Mucosa of stomach (tissue), 1 donor: ENCODE results near the gene SOX6.
"Not testable (repeated sequence)": the region's sequence is repeated elsewhere in the genome, so short reads cannot be mapped to it uniquely, and the experiment has no call there.

Experiments used
- H3K27me3 ChIP-seq: one replicate; pipeline ENCODE4 v1.7.0; 2013; ENCODE audit warnings: mild to moderate bottlenecking, low read length; ENCODE audit not compliant: control insufficient read depth, insufficient read depth
- H3K36me3 ChIP-seq: one replicate; pipeline ENCODE4 v1.7.0; 2013; ENCODE audit warnings: low read length; ENCODE audit not compliant: control insufficient read depth, insufficient read depth
- H3K4me1 ChIP-seq: one replicate; pipeline ENCODE4 v1.7.0; 2013; ENCODE audit warnings: mild to moderate bottlenecking, low read length; ENCODE audit not compliant: control insufficient read depth, insufficient read depth
- H3K4me3 ChIP-seq: one replicate; pipeline ENCODE4 v1.7.0; 2013; ENCODE audit warnings: low read length
- H3K9ac ChIP-seq: one replicate; pipeline ENCODE4 v1.7.0; 2013; ENCODE audit warnings: mild to moderate bottlenecking, low read length, moderate library complexity
- H3K9me3 ChIP-seq: one replicate; pipeline ENCODE4 v1.7.0; 2013; ENCODE audit warnings: mild to moderate bottlenecking, low read length, moderate library complexity; ENCODE audit not compliant: control insufficient read depth
- donor health status: Pancreatic carcinoma.

Gene SOX6

DNA sequence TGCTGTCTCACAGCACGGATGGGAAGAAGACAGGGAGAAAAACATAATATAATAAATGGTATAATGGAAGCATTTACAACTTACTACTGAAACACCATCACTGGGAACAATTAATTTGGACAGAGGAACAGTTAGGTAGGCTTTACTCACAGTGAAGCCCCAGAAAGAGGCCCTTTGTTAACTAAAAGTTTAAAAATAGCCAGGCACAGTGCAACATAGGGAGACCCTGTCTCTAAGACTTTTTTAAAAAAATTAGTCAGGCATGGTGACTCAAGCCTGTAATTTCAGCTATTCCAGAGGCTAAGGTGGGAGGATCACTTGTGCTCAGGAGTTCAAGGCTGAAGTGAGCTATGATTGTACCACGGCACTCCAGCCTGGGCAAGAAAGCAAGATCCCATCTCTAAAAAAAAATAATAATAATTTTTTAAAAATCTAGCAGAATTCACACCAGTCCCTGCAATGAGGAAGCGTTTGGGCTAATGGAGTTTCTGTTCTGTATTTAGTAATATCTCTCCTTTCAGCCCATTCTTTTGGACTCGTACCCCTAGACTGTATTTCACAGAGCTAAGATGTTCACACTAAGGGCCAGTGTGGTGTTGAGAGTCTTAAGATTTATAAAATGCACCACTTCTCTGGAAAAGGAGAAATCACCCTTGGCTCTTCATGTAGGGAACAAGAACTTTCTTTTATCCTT is 275.5 kb downstream of the SOX6 start:
- Histone ChIP-seq H3K36me3 (no peaks in the 10 kb centered on the region), H3K4me3 (no peak overlapping the region), H3K27me3 (no peaks in the 10 kb centered on the region), H3K9ac (no peak overlapping the region), H3K9me3 (no peaks in the 10 kb centered on the region), H3K4me1 (peaks cover 18% of the 10 kb centered on the region)

DNA sequence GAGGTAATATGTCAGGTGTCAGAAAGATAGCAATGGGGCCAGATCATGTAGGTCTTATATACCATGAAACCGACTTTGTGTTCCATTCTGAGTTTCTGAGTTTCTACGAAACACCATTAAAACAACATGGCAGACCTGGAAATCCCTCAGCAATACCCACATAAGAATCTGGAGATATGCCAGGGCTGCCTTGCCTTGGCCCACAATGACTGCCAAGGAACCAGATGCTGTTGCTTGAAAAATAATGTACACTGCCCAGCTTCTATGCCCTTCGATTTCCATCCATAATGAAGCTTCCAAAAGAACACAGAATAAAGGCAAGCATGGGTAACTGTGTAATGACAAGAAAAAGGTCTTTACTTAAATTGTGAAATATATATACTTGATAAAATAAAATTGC is 277.4 kb downstream of the SOX6 start:
- H3K4me1 ChIP-seq = peaks cover 18% of the 10 kb centered on the region
- no peaks in the 10 kb centered on the region for H3K9me3 ChIP-seq
- no peaks in the 10 kb centered on the region for H3K27me3 ChIP-seq
- no peak overlapping the region for H3K9ac ChIP-seq
- H3K4me3 ChIP-seq = no peak overlapping the region
- no peaks in the 10 kb centered on the region for H3K36me3 ChIP-seq

DNA sequence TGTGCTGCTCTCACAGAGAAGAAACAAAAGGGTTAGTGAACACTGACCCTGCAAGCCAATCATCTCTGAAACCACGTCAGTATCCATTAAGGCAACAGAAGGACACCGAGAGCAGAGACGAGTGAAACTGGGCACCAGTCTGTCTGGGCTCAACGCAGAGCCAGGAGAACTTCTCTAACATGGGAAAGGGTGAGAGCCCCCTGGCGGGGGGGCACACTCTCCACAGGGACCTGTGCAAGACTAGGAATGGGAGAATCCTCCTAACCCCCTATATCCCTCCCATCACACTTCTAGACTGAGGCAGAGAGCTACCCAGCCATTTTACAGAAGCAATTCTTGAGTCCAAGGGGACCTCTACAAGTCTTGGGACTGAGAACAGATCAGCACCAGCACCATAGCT is 285.8 kb downstream of the SOX6 start:
- no peak overlapping the region for H3K4me3 ChIP-seq
- no peaks in the 10 kb centered on the region for H3K9me3 ChIP-seq
- H3K9ac ChIP-seq = no peak overlapping the region
- no peaks in the 10 kb centered on the region for H3K4me1 ChIP-seq
- H3K36me3 ChIP-seq = no peaks in the 10 kb centered on the region
- H3K27me3 ChIP-seq = no peaks in the 10 kb centered on the region

DNA sequence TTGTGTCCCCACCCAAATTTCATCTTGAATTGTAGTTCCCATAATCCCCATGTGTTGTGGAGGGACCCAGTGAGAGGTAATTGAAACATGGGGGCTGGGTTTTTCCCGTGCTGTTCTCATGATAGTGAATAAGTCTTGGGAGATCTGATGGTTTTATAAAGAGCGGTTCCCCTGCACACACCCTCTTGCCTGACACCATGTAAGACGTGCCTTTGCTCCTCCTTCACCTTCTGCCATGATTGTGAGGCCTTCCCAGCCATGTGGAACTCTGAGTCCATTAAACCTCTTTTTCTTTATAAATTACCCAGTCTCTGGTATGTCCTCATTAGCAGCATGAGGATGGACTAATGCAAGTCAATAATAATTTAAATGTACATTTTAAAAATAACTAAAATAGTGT is 289.1 kb downstream of the SOX6 start:
- not testable (repeated sequence) for H3K27me3 ChIP-seq, H3K9ac ChIP-seq, H3K36me3 ChIP-seq, H3K9me3 ChIP-seq, H3K4me3 ChIP-seq, H3K4me1 ChIP-seq

DNA sequence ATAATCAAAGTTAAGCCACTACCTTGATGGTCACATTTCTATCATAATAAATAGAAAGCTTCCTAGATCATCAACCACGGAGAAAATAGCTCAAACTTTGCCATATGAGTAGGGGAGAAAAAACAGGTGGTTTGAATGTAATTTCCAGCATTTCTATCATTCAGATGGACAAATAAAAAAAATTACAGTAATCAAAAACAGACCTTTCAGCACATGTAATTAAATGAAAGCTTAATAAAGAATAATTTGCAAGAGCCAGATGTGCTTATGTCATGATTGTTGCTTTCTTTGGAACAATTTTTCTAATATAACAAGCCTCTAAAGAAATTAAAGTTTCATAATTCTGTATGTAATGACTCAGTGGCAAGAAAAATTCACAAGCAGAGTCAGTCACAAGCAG is 297.0 kb downstream of the SOX6 start:
- Histone ChIP-seq H3K4me1 (no peaks in the 10 kb centered on the region), H3K4me3 (no peak overlapping the region), H3K27me3 (no peaks in the 10 kb centered on the region), H3K36me3 (no peaks in the 10 kb centered on the region), H3K9me3 (no peaks in the 10 kb centered on the region), H3K9ac (no peak overlapping the region)

DNA sequence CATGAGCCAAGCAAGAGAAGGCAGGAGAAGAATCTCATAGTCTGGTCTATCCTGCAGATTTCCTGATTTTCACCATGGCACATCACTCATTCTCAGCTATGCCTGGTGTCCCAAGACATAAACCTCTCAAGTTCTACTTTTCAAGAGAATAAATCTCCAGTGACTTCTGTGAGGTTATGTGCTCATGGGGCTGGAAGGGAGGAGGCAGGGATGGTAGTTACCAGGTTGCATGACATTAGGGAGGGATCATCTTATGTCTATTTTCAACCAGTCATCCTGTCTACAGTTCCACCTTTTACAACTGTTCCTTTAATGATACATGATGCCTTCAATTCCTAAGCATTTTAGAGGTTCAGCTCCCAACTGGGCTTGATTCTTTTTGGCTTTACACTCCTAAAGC is 297.7 kb downstream of the SOX6 start:
- H3K9ac ChIP-seq = no peak overlapping the region
- no peaks in the 10 kb centered on the region for H3K27me3 ChIP-seq
- no peaks in the 10 kb centered on the region for H3K9me3 ChIP-seq
- no peak overlapping the region for H3K4me3 ChIP-seq
- H3K4me1 ChIP-seq = no peaks in the 10 kb centered on the region
- H3K36me3 ChIP-seq = no peaks in the 10 kb centered on the region

DNA sequence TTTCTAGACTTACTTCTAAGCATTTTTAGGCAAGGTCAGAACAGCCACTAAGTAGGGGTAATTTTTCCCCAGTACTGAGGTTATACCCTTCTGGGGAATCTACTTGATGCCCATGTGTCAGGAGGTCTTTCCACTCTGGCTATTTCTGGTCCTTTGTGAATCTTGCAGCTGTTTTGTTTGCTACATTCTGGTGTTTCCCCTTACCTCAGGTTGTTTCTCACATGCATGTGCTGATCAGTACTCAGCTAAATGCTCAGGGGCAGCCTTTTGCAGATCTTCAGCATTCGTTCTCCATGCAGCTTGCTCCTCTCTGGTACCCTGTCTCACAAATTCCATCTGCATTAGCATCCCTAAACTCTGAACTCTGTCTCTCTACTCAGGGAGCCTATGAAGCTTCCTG is 303.6 kb downstream of the SOX6 start:
- Histone ChIP-seq H3K4me3 (no peak overlapping the region), H3K9ac (no peak overlapping the region), H3K4me1 (no peaks in the 10 kb centered on the region), H3K9me3 (no peaks in the 10 kb centered on the region), H3K36me3 (no peaks in the 10 kb centered on the region), H3K27me3 (no peaks in the 10 kb centered on the region)

DNA sequence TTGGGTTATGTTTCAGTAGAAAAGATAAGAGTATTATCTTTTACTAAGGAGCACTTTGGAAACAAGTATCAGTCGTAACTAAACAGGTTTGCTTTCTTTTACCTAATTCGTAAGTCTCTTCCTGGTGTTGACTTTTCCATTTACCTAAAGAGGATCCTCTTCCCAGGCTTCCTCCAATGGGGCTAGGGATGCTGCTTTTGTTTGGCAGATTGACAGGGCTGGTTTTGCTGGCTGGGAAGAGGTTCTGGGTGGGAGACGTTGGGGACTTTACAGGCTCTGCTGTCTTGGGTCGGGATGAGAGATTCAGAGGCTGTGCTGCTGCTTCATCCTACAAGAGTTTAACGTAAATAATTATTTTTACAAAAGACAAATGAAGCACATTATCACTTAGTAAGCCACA is 306.7 kb downstream of the SOX6 start:
- no peaks in the 10 kb centered on the region for H3K9me3 ChIP-seq
- H3K4me3 ChIP-seq = no peak overlapping the region
- H3K36me3 ChIP-seq = no peaks in the 10 kb centered on the region
- H3K9ac ChIP-seq = no peak overlapping the region
- H3K4me1 ChIP-seq = no peaks in the 10 kb centered on the region
- no peaks in the 10 kb centered on the region for H3K27me3 ChIP-seq

DNA sequence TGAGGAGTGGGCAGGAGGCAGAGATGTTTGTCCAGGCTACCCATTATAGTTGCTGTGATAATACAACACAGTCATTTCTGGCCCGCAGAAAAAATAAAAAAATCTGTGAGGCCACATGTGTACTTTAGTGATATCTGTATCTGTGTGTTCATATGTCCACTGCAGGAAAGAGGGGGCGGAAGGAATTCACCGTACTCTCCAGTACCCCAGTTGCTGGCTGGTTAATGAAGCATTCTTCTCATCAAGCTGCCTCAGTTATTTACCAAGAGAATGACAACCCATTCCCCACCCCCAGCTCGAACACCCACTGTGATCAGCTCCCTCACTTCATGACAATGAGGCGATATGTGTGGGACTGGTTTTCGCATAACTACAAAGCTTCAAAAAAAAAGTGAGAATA is 309.3 kb downstream of the SOX6 start:
- Histone ChIP-seq H3K9me3 (no peaks in the 10 kb centered on the region), H3K27me3 (no peaks in the 10 kb centered on the region), H3K4me1 (no peaks in the 10 kb centered on the region), H3K4me3 (no peak overlapping the region), H3K9ac (no peak overlapping the region), H3K36me3 (no peaks in the 10 kb centered on the region)

DNA sequence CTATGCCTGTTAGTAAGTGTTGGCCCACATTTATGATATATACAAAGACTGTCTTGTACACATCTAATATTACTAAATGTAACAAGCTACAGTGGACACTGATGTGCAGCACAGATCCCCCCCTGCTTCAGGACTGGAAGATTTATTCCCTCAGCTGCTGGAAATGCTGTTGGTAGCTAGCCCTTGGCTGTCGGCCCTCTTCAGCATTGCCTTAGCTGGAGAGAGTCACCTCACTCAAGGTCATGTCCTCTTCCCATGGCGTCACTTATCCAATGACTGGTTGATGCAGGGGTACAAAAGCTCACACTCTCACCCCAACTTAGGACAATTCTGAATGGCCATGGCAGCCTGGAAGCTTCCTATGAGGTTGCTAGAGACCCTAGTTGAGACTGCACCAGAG is 312.7 kb downstream of the SOX6 start:
- no peak overlapping the region for H3K9ac ChIP-seq
- no peak overlapping the region for H3K4me3 ChIP-seq
- H3K36me3 ChIP-seq = no peaks in the 10 kb centered on the region
- H3K4me1 ChIP-seq = no peaks in the 10 kb centered on the region
- no peaks in the 10 kb centered on the region for H3K27me3 ChIP-seq
- no peaks in the 10 kb centered on the region for H3K9me3 ChIP-seq

DNA sequence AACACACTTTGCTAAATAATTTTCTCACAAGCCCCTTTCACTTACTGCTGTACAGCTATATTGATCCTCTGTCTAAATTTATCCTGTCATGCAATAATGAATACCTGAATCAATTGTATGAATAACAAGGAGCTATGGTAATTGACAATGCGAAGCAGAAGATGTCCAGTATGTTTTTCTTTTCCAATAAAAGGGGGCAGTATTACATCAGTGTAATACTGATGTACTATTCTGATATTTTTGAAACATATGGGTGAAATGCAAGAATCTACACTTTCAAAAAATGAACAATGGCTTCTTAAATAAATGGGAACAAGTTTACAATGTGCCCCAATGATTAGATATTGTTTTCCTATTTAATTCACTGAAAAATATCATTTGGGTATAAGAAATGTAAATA is 315.1 kb downstream of the SOX6 start:
- no peaks in the 10 kb centered on the region for H3K36me3 ChIP-seq
- H3K4me3 ChIP-seq = no peak overlapping the region
- no peak overlapping the region for H3K9ac ChIP-seq
- no peaks in the 10 kb centered on the region for H3K4me1 ChIP-seq
- no peaks in the 10 kb centered on the region for H3K9me3 ChIP-seq
- H3K27me3 ChIP-seq = no peaks in the 10 kb centered on the region

DNA sequence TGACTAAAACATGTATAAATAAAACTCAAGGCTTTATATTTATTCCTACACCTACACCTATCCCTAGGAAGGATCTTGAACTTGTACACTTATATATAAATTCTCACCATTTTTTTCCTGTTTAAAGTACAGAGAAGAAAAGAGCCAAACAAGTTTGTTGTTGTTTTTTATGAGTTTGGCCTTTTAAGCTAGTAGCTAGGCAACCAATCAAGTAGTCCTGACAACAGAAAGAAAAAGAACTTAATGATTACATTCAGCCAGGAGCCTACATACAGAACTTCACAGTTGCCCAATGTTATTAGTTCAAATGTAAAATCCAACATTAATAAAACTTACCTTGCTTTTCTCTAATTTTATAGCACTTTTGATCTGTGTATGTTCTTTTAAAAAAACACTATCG is 316.2 kb downstream of the SOX6 start:
- Histone ChIP-seq H3K27me3 (no peaks in the 10 kb centered on the region), H3K4me3 (no peak overlapping the region), H3K4me1 (no peaks in the 10 kb centered on the region), H3K9ac (no peak overlapping the region), H3K9me3 (no peaks in the 10 kb centered on the region), H3K36me3 (no peaks in the 10 kb centered on the region)

DNA sequence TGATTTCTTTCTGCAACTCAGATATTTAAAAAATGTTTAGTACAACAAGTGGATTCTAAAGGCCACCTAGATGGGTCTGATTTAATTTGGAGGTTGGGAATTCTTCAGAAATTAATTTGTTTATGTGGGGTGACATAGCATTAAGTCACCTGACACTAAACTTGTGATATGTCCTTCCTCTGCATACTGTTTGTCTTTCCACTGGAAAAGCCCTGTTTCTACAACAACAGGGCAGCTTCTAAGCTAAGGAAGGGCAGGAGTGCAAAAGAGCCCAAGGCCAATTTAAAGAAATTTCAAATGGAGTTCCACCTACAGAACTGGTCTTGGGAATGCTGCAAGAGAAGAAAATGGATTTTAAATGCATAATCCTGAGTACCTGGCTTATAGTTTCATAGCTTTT is 319.2 kb downstream of the SOX6 start:
- Histone ChIP-seq H3K4me1 (no peaks in the 10 kb centered on the region), H3K36me3 (no peaks in the 10 kb centered on the region), H3K9me3 (no peaks in the 10 kb centered on the region), H3K27me3 (no peaks in the 10 kb centered on the region), H3K4me3 (no peak overlapping the region), H3K9ac (no peak overlapping the region)
